Measurements from ENCODE around the gene SKIC8. TPM values are rescaled to one million over a fixed set of nuclear protein-coding genes. Genes with fewer than 3 reads are reported as not detected.

SKIC8 gene
- total RNA-seq, 2 experiments from 2014 or later = 42.4 to 46.4 TPM

GRCh38 chr15:78329625-78330024 is 30.2 kb upstream of the SKIC8 start:
- H3K9me3 Mint-ChIP-seq = no peaks in the 10 kb centered on the region
- POLR2A ChIA-PET = no interaction called here
- ATAC-seq (ENCODE audit: low read depth) = no peak
- H3K27ac Mint-ChIP-seq = no peak overlapping the region
- H3K4me3 Mint-ChIP-seq = no peak overlapping the region
- no peak for DNase-seq
- H3K4me1 Mint-ChIP-seq = no peaks in the 10 kb centered on the region
- H3K36me3 Mint-ChIP-seq = no peaks in the 10 kb centered on the region
- peaks cover 17% of the 10 kb centered on the region for H3K27me3 Mint-ChIP-seq

GRCh38 chr15:78327466-78327865 is 28.1 kb upstream of the SKIC8 start:
- no peaks in the 10 kb centered on the region for H3K9me3 Mint-ChIP-seq
- no peak overlapping the region for H3K4me3 Mint-ChIP-seq
- H3K36me3 Mint-ChIP-seq = no peaks in the 10 kb centered on the region
- DNase-seq = no peak
- no peak overlapping the region for H3K27ac Mint-ChIP-seq
- POLR2A ChIA-PET = no interaction called here
- peaks cover 13% of the 10 kb centered on the region for H3K27me3 Mint-ChIP-seq
- no peak for ATAC-seq (ENCODE audit: low read depth)
- H3K4me1 Mint-ChIP-seq = no peaks in the 10 kb centered on the region

GRCh38 chr15:78325092-78325843 is 25.9 kb upstream of the SKIC8 start:
- Mint-ChIP-seq H3K27ac (no peak overlapping the region), H3K4me1 (no peaks in the 10 kb centered on the region), H3K27me3 (peaks cover 10% of the 10 kb centered on the region), H3K36me3 (no peaks in the 10 kb centered on the region), H3K4me3 (no peak overlapping the region), H3K9me3 (no peaks in the 10 kb centered on the region)
- no peak for DNase-seq
- no peak for ATAC-seq (ENCODE audit: low read depth)
- POLR2A ChIA-PET = no interaction called here

- Mint-ChIP-seq H3K27ac (no peak overlapping the region), H3K27me3 (peaks cover 12% of the 10 kb centered on the region), H3K9me3 (no peaks in the 10 kb centered on the region), H3K4me3 (no peak overlapping the region), H3K36me3 (no peaks in the 10 kb centered on the region), H3K4me1 (no peaks in the 10 kb centered on the region)
- ATAC-seq (ENCODE audit: low read depth) = no peak
- POLR2A ChIA-PET = no interaction called here
- DNase-seq = no peak
Measured at GRCh38 chr15:78324144-78324543, 24.7 kb upstream of the SKIC8 start.

- DNase-seq (no peak), ATAC-seq (ENCODE audit: low read depth) (no peak)
- H3K4me1 Mint-ChIP-seq = no peaks in the 10 kb centered on the region
- no peaks in the 10 kb centered on the region for H3K36me3 Mint-ChIP-seq
- no peaks in the 10 kb centered on the region for H3K9me3 Mint-ChIP-seq
- no peak overlapping the region for H3K27ac Mint-ChIP-seq
- H3K27me3 Mint-ChIP-seq = peaks cover 12% of the 10 kb centered on the region
- no peak overlapping the region for H3K4me3 Mint-ChIP-seq
- POLR2A ChIA-PET = no interaction called here
Measured at GRCh38 chr15:78323693-78324092, 24.3 kb upstream of the SKIC8 start.

- no peak for DNase-seq
- peaks cover 12% of the 10 kb centered on the region for H3K27me3 Mint-ChIP-seq
- H3K9me3 Mint-ChIP-seq = no peaks in the 10 kb centered on the region
- no peak for ATAC-seq (ENCODE audit: low read depth)
- no peaks in the 10 kb centered on the region for H3K36me3 Mint-ChIP-seq
- POLR2A ChIA-PET = no interaction called here
- H3K4me1 Mint-ChIP-seq = no peaks in the 10 kb centered on the region
- H3K4me3 Mint-ChIP-seq = no peak overlapping the region
- H3K27ac Mint-ChIP-seq = no peak overlapping the region
Measured at GRCh38 chr15:78322724-78323521, 23.5 kb upstream of the SKIC8 start.

GRCh38 chr15:78322243-78322642 is 22.8 kb upstream of the SKIC8 start:
- ATAC-seq (ENCODE audit: low read depth) (no peak), DNase-seq (no peak)
- POLR2A ChIA-PET = no interaction called here
- peaks cover 12% of the 10 kb centered on the region for H3K27me3 Mint-ChIP-seq
- no peak overlapping the region for H3K27ac Mint-ChIP-seq
- H3K9me3 Mint-ChIP-seq = no peaks in the 10 kb centered on the region
- no peaks in the 10 kb centered on the region for H3K36me3 Mint-ChIP-seq
- no peak overlapping the region for H3K4me3 Mint-ChIP-seq
- no peaks in the 10 kb centered on the region for H3K4me1 Mint-ChIP-seq

GRCh38 chr15:78321786-78322185 is 22.4 kb upstream of the SKIC8 start:
- no peak for DNase-seq

GRCh38 chr15:78321041-78321570 is 21.7 kb upstream of the SKIC8 start:
- Mint-ChIP-seq H3K4me3 (no peak overlapping the region), H3K4me1 (no peaks in the 10 kb centered on the region), H3K36me3 (no peaks in the 10 kb centered on the region), H3K27me3 (peaks cover 12% of the 10 kb centered on the region), H3K27ac (no peak overlapping the region), H3K9me3 (no peaks in the 10 kb centered on the region)
- DNase-seq (no peak), ATAC-seq (ENCODE audit: low read depth) (no peak)
- POLR2A ChIA-PET = interaction anchor here (0.6 to 1.2 kb wide), 2 partner anchors 22 to 159 kb away, joined by 3 read pairs; partner anchors contain the start of gene SKIC8

More at GRCh38 chr15:78321786-78322185, 22.4 kb upstream of the SKIC8 start:
- ATAC-seq (ENCODE audit: low read depth) = no peak
- Mint-ChIP-seq H3K4me1 (no peaks in the 10 kb centered on the region), H3K36me3 (no peaks in the 10 kb centered on the region), H3K4me3 (no peak overlapping the region), H3K27me3 (peaks cover 12% of the 10 kb centered on the region), H3K27ac (no peak overlapping the region), H3K9me3 (no peaks in the 10 kb centered on the region)
- POLR2A ChIA-PET = interaction anchor here (0.6 kb wide), 1 partner anchor 160 kb away, joined by 3 read pairs; no protein-coding TSS in a partner anchor

- POLR2A ChIA-PET = interaction anchor here (1.2 kb wide), 1 partner anchor 21 kb away, joined by 3 read pairs; the partner anchor contains the start of gene SKIC8
- Mint-ChIP-seq H3K4me1 (no peaks in the 10 kb centered on the region), H3K27ac (no peak overlapping the region), H3K36me3 (no peaks in the 10 kb centered on the region), H3K27me3 (peaks cover 11% of the 10 kb centered on the region), H3K9me3 (no peaks in the 10 kb centered on the region), H3K4me3 (no peak overlapping the region)
- no peak for ATAC-seq (ENCODE audit: low read depth)
- no peak for DNase-seq
Measured at GRCh38 chr15:78320183-78320582, 20.8 kb upstream of the SKIC8 start.

- Mint-ChIP-seq H3K27ac (no peak overlapping the region), H3K27me3 (peaks cover 6% of the 10 kb centered on the region), H3K4me3 (no peak overlapping the region), H3K9me3 (no peaks in the 10 kb centered on the region), H3K36me3 (no peaks in the 10 kb centered on the region), H3K4me1 (no peaks in the 10 kb centered on the region)
- POLR2A ChIA-PET = no interaction called here
- no peak for DNase-seq
- ATAC-seq (ENCODE audit: low read depth) = no peak
Measured at GRCh38 chr15:78319588-78319987, 20.2 kb upstream of the SKIC8 start.

- H3K9me3 Mint-ChIP-seq = no peaks in the 10 kb centered on the region
- H3K4me3 Mint-ChIP-seq = no peak overlapping the region
- POLR2A ChIA-PET = interaction anchor here (0.6 to 1.0 kb wide), 2 partner anchors 22 to 52 kb away, joined by 3 read pairs; no protein-coding TSS in a partner anchor
- no peak overlapping the region for H3K27ac Mint-ChIP-seq
- DNase-seq (no peak), ATAC-seq (ENCODE audit: low read depth) (no peak)
- H3K4me1 Mint-ChIP-seq = no peaks in the 10 kb centered on the region
- H3K36me3 Mint-ChIP-seq = no peaks in the 10 kb centered on the region
- H3K27me3 Mint-ChIP-seq = peaks cover 6% of the 10 kb centered on the region
Measured at GRCh38 chr15:78317145-78317836, 17.9 kb upstream of the SKIC8 start.
